Cardiac muscle cell (in vitro differentiated cells and primary cell): ENCODE measurements around the gene GRID1. TPM values are rescaled to one million over a fixed set of nuclear protein-coding genes. Genes with fewer than 3 reads are reported as not detected.

Experiments used
- DNase-seq, 2 donors: peaks; one replicate each; pipeline versions ENCODE4 v3.0.0 to v3.0.0-alpha.2; 2010 to 2017; ENCODE audit warnings: low read depth in 1 of 2, low spot score in 1 of 2
- H3K27ac ChIP-seq: fragments of 200-600 bp; sonication (generic); 2 replicates; pipeline ENCODE4 v1.5.1; 2016
- H3K27me3 ChIP-seq: fragments of 200-600 bp; sonication (generic); 2 replicates; pipeline ENCODE4 v1.6.0; 2016; ENCODE audit warnings: control low read depth
- H3K36me3 ChIP-seq: fragments of 200-600 bp; sonication (generic); 2 replicates; pipeline ENCODE4 v1.5.1; 2016; ENCODE audit warnings: control low read depth
- H3K4me1 ChIP-seq: fragments of 200-600 bp; sonication (generic); 2 replicates; pipeline ENCODE4 v1.8.1; 2017; ENCODE audit warnings: low read depth, mild to moderate bottlenecking, mixed run types
- H3K4me3 ChIP-seq: fragments of 200-600 bp; sonication (generic); 2 replicates; pipeline ENCODE4 v1.5.1; 2016; ENCODE audit warnings: mild to moderate bottlenecking
- H3K9me3 ChIP-seq: fragments of 200-600 bp; sonication (generic); 2 replicates; pipeline ENCODE4 v1.5.1; 2017; ENCODE audit warnings: low read depth, mild to moderate bottlenecking, control low read depth
- CTCF ChIP-seq: IDR thresholded peaks from 2 replicates; pipeline ENCODE4 v1.5.1; 2012; ENCODE audit warnings: low read depth, mild to moderate bottlenecking, low read length
- polyA plus RNA-seq: library from polyadenylated mRNA; unstranded; fragments of >200 nt; fragmentation: Nextera tagmentation; extraction: Ambion mirVana; gene quantifications from 2 replicates; pipeline ENCODE4 v1.2.1, GENCODE V29; 2016
- total RNA-seq: library from RNA; depleted of rRNA; stranded (reverse); fragments of >200 nt; gene quantifications from 2 replicates; pipeline ENCODE4 v1.2.3, GENCODE V29; 2016

Gene GRID1
- total and polyA plus RNA-seq, 2 experiments from 2014 or later: 1.5 to 1.6 TPM

- no peak for TF ChIP-seq CTCF
- Histone ChIP-seq H3K4me1 (no peaks in the 10 kb centered on the region), H3K27me3 (no peaks in the 10 kb centered on the region), H3K9me3 (no peaks in the 10 kb centered on the region), H3K27ac (no peak overlapping the region), H3K4me3 (no peak overlapping the region), H3K36me3 (no peaks in the 10 kb centered on the region)
- DNase-seq: no peak
These were observed 752.0 kb downstream of the GRID1 start for GRCh38 chr10:85614566-85614965.

GRCh38 chr10:85613391-85613790 lies 753.2 kb downstream of the GRID1 start:
- H3K27ac ChIP-seq: no peak overlapping the region
- no peak for DNase-seq
- no peak for TF ChIP-seq CTCF
- no peaks in the 10 kb centered on the region for H3K36me3 ChIP-seq
- H3K4me3 ChIP-seq: no peak overlapping the region
- H3K4me1 ChIP-seq: no peaks in the 10 kb centered on the region
- no peaks in the 10 kb centered on the region for H3K9me3 ChIP-seq
- no peaks in the 10 kb centered on the region for H3K27me3 ChIP-seq

- Histone ChIP-seq H3K4me3 (no peak overlapping the region), H3K27ac (no peak overlapping the region), H3K36me3 (no peaks in the 10 kb centered on the region), H3K9me3 (no peaks in the 10 kb centered on the region), H3K4me1 (no peaks in the 10 kb centered on the region), H3K27me3 (no peaks in the 10 kb centered on the region)
- DNase-seq: no peak
- TF ChIP-seq CTCF: no peak
These were observed 753.8 kb downstream of the GRID1 start for GRCh38 chr10:85612833-85613232.

- Histone ChIP-seq H3K27ac (no peak overlapping the region), H3K9me3 (no peaks in the 10 kb centered on the region), H3K27me3 (no peaks in the 10 kb centered on the region), H3K4me1 (no peaks in the 10 kb centered on the region), H3K4me3 (no peak overlapping the region), H3K36me3 (no peaks in the 10 kb centered on the region)
- no peak for DNase-seq
- TF ChIP-seq CTCF: no peak
These were observed 754.2 kb downstream of the GRID1 start for GRCh38 chr10:85612378-85612775.

GRCh38 chr10:85611746-85612377 lies 754.7 kb downstream of the GRID1 start:
- no peaks in the 10 kb centered on the region for H3K9me3 ChIP-seq
- H3K4me3 ChIP-seq: no peak overlapping the region
- H3K4me1 ChIP-seq: no peaks in the 10 kb centered on the region
- TF ChIP-seq CTCF: no peak
- H3K27ac ChIP-seq: no peak overlapping the region
- no peaks in the 10 kb centered on the region for H3K36me3 ChIP-seq
- no peak for DNase-seq
- H3K27me3 ChIP-seq: no peaks in the 10 kb centered on the region
